NCI-H1436 treated with DMSO at 0.1 percent for 48 hours (cell line): ENCODE measurements around the gene NME4.
"Not testable (repeated sequence)": the region's sequence is repeated elsewhere in the genome, so short reads cannot be mapped to it uniquely, and the experiment has no call there.

ENCODE experiments used
- DNase-seq: peaks from one replicate; lab custom pipeline; 2025; lab: John Stamatoyannopoulos, UW

The NME4 gene

DNA sequence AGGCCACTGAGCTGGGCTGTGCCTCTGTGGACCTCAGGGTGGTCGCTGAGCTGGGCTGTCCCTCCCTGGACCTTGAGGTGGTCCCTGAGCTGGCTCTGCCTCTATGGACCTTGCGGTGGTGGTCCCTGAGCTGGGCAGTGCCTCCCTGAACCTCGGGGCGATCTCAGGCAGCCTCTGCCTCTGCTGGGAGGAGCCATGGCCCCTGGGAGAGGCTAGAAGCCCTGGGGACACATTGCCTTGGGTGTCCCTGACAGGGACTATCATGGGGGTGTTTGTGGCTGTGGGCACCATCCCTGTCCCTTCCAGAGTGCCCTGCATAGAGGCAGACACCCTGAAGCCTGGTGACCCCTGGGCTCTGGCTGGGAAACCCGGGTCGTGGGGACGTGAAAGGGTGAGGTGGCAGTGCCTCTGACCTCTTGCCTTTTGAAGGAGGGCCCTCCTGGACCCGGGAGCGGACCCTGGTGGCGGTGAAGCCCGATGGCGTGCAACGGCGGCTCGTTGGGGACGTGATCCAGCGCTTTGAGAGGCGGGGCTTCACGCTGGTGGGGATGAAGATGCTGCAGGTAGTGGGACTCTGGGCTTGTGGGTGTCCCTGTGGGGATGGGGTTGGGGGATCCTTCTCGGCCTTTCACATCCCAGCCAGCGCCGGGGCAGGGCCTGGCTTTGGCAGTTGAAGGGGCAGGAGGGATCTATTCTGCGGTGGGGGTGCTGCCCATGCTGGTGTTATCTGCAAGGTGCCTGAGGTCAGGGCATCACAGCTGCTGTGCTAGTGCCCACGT is 1.8 kb downstream of the NME4 start:
- no peak for DNase-seq

DNA sequence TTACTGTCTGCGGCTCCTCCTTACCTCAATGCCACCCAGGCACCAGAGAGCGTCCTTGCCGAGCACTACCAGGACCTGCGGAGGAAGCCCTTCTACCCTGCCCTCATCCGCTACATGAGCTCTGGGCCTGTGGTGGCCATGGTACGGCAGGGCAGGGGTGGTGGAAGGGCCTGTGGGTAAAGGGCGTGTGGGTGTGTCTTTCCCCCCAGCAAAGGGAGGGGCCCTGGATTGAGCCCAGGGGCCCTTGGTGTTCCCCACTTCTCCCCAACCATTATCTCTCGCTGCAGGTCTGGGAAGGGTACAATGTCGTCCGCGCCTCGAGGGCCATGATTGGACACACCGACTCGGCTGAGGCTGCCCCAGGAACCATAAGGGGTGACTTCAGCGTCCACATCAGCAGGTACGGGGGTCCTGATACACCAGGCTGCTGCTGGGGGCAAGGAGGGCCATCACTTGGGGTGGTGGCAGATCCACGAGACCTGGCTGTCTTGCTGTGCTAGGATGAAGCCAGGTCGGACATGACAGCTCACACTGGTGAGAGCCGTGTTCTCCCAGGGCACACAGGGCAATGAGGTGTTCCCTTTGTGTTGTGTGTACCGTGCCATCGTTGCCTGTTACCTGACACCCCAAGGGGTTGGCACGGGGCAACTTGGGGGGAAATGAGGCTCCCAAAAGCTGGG is 2.5 kb downstream of the NME4 start:
- no peak for DNase-seq

DNA sequence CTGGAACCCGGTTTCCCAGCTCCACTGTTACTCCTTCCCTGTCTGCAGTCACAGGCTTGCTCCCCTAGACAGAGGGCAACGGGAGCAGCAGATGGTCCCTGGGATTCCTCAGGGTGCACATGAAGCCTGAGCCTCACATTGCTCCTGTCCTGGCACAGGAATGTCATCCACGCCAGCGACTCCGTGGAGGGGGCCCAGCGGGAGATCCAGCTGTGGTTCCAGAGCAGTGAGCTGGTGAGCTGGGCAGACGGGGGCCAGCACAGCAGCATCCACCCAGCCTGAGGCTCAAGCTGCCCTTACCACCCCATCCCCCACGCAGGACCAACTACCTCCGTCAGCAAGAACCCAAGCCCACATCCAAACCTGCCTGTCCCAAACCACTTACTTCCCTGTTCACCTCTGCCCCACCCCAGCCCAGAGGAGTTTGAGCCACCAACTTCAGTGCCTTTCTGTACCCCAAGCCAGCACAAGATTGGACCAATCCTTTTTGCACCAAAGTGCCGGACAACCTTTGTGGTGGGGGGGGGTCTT is 3.1 kb downstream of the NME4 start:
- no peak for DNase-seq

DNA sequence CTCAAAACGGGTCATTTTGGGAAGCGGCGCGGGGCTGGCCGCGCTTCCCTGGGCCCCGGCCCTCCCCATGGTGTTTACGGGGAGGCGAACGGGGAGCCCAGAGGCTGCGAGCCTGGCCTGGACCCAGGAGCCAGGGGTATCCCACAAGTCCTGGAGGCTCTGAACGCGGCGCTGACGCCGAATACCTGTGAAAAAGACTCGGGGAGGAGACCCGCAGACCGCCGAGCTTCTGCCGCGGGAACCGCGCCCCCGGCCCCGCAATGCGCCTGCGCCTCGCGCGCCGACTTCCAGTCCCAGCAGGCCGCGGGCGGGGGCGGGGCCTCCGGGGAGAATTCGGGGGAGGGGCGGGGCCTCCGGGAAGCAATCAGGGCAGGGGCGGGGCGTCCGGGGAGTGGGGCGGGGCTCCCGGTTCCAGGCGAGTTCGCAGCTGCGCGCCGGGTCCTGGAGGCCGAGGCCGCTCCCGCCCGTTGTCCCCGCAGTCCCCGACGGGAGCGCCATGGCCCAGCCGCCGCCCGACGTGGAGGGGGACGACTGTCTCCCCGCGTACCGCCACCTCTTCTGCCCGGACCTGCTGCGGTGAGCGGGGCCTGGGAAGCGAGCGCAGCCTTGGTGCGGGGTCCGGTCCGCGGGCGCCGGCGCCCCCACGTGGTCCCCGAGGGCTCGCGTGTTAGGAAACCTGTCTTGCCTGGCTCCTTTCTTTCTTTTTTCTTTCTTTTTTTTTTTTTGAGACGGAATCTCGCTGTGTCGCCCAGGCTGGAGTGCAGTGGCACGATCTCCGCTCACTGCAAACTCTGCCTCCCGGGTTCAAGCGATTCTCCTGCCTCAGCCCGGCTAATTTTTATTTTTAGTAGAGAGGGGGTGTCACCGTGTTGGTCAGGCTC is 4.7 kb downstream of the NME4 start, which contains the start of gene DECR2:
Gene DECR2, plus strand, starts transcription at position 418 of the 881 bp plus-strand sequence. Its CDS starts 79 bp downstream, at position 497.
- DNase-seq = no peak

DNA sequence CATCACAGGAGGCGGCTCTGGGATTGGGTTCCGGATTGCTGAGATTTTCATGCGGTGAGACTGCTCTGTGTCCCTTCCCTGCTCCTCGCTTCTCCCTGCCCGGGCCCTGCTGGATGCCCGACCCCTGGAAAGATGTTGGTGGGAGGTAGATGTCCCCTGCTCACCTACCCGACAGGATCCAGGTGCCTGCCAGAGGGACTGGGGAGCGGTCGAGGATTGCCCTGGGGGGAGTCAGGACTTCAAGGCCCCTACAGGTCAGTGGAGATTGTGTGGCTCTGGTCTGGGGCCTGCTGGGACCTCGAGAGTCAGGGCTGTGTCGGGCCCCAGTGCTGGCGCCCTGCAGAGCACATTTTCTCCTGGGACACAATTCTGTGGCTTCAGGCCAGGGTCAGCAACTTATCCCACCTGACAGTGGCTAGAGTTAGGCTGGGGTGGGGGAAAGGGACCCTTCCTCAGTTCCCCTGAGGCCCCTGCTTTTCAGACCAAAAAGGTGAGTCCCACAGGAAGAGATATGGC is 8.0 kb downstream of the NME4 start:
- no peak for DNase-seq

DNA sequence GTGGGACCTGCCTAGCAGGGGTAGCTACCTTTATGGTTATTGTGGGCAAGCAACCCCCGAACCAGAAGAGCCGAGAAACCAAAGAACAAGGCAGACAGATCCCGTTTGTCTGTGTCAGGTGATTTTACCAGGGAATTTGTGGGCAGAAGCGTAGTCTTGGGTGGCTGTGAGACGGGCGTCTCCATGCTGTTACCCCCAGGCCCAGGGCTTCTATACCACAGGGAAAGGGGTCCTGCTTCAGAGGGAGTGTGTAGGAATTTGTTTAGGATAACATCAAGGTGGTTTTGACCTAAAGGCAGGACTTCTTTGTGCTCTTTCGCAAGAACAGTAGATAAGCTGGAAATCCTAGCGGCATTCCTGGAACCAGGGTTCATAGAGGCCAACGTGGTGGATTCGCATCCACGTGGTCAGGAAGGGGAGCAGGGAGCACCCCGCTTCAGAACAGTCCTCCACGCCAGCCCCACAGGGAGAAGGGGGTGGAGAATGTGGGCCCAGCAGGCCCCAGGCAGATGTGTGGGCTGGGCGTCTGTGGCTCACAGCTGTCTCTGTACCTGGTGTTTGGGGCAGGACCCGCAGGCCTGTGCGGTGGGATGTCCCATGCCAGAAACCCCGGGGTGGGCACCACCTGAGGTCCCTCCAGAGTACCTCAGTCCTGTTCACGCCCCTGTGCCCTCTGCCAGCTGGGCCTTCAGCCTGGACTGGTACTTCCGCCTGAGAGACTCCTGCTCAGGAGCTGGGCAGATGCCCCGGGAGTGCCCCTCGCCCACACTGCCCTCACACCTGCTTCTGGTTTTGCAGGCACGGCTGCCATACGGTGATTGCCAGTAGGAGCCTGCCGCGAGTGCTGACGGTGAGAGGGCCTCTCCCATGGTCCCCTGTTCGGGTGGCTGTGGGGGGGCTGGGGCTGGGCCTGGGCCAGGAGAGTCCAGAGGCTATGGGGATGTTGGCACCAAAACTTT is 8.8 kb downstream of the NME4 start:
- DNase-seq = no peak

DNA sequence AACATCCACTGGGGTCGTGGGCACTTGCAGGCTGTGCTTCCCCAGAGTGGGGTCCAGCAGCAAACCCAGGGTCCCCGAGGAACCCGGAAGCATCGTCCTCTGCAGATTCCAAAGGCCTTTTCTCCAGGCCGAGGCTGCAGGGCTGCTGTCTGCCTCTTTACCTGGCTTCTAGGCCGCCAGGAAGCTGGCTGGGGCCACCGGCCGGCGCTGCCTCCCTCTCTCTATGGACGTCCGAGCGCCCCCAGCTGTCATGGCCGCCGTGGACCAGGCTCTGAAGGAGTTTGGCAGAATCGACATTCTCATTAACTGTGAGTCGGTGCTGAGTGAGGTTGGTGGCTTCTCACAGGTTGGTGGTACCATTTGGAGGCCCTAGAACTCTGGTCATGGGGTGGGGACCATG is 10.3 kb downstream of the NME4 start:
- no peak for DNase-seq

DNA sequence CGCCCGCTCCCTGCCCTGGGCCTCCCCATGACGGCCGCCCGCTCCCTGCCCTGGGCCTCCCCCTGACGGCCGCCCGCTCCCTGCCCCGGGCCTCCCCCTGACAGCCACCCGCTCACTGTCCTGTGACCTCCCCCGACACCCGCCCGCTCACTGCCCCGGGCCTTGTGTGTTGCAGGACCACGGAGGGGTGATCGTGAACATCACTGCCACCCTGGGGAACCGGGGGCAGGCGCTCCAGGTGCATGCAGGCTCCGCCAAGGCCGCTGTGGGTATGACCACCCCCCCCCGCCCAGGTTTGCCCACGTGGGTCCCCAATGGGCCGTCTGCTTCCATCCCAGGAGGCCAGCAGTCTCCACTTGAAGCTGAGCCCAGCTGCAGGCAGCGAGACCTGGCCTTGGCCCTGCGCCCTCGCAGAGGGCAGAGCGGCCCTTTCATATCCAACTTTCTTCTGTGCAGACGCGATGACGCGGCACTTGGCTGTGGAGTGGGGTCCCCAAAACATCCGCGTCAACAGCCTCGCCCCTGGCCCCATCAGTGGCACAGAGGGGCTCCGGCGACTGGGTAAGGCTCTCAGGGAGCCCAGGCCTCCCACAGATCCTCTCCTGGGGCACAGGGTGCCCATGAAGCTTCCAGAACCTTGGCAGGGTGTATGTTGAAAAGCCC is 13.6 kb downstream of the NME4 start:
- DNase-seq = no peak

DNA sequence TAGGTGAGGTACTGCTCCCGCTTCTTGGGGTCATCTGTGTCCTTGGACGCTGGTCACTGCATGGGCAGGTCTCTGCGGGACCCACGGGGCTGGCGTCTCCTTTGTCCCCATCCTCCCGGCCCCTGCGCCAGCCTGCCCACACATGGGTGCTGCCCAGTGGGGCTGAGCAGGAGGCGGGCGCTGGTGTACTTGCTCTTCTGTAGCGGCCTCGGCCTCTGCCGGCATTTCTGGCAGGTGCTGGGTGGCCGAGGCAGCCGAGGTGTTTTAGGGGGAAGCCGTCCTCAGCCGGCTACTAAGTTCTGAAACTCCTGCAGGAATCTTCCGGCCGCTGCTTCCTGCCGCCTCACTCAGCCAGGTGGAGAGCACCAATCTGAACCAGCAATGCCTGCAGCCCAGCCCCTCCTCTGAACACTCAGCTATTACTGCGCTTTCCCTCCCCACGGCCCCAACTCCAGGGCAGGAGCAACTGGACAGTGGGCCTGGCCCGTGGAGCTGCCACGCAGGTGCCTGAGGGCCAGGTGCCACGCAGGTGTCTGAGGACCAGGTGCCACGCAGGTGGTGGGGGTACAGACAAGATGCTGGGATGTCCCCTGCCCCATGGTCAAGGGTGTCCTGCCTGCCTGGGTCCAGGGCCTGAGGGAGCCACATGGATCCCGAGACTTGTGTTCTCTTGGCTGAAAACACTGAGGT is 14.7 kb downstream of the NME4 start:
- no peak for DNase-seq

DNA sequence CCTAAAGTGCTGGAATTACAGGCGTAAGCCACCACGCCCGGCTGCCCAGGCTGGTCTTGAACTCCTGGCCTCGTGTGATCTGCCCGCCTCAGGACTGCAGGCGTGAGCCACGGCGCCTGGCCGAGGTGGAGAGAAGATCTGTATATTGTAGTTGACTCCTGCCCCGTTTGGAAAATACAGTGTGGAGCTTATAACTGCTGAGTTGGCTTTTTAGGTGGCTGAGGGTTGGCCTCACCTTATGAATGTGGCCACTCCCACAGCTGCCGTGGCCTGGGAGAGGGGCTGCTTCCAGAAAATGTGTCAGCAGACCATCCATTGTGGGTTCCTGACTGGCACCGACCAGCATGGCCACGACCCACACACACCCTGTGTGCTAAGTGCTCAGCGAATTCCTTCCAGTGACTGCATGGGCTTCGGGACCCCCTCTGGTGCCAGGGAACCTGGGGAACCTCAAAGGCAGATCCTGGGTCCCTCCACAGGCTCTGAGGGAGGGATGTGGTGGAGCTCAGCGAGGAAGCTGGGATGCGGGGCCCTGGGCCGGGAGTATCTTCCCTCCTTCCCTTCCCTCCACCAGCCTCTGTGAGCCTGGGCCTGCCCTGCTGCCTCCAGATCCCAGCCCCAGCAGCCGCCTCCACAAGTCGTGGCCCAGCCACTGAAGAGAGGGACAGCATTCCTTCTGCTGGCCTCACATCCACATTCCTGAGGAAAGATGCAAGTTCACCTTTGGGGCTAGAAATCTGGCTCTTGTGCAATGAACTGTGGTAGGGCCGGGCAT is 17.6 kb downstream of the NME4 start:
- DNase-seq = no peak

DNA sequence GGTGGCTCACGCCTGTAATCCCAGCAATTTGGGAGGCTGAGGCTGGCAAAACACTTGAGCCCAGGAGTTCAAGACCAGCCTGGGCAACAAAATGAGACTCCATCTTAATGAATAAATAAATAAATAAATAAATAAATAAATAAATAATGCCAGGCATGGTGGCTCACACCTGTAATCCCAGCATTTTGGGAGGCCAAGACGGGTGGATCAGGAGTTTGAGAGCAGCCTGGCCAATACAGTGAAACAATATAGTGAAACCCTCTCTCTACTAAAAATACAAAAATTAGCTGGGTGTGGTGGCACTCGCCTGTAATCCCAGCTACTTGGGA is 18.1 kb downstream of the NME4 start:
- not testable (repeated sequence) for DNase-seq

DNA sequence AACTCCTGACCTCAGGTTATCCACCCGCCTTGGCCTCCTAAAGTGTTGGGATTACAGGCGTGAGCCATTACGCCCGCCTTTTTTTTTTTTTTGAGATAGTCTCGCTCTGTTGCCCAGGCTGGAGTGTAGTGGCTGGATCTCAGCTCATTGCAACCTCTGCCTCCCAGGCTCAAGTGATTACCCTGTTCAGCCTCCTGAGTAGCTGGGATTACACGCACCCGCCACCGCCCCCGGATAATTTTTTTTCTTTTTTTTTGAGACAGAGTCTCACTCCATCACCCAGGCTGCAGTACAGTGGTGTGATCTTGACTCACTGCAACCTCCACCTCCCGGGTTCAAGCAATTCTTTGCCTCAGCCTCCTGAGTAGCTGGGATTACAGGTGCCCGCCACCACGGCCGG is 25.2 kb downstream of the NME4 start:
- DNase-seq = not testable (repeated sequence)

DNA sequence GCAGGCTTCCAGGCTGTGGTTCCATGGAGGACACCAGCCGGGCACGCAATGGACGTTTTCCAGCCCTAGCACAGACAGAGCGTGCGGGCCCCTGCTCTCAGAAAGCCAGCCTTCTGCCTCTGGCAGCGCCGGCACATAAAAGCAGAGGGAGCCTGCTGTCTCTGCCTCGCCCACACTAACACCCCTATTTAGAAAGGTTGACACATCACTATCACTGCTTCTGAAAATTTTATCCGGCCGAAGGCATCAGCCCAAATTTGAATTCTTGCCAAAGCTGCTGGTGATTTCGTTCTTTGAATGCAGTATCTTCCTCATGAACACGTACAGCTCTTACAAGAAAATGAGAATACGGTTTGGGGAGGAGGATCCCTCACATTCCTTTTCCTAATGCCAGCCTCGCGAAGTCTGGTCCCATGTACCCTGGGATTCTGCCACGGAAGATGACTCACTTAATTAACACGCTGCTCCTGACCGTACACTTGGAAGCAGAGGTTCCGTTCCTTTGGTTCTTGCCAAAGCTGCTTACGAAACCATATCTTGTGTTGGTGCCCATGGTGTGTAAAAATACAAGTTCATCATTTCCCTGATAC is 27.1 kb downstream of the NME4 start:
- DNase-seq = no peak

DNA sequence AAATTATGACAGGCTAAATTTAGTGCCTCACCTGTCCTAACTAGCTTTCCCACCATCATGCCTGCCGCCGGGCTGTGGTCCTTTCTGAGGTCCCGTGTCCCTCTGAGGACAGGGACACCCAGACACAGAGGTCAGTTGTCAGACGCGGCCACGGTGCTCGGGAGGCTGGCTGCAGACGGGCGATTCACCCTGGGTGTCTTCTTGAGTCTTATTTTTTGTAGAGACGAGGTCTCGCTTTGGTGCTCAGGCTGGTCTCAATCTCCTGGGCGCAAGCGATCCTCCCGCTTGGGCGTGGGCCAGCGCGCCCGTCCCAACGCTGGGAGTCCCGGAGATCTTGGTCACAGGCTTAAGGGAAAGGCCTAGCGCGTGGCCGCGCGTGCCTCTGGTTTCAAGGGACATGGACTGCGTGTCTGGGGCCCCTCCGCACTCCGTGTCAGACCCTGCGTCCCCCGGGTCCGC is 27.7 kb downstream of the NME4 start:
- DNase-seq = no peak

DNA sequence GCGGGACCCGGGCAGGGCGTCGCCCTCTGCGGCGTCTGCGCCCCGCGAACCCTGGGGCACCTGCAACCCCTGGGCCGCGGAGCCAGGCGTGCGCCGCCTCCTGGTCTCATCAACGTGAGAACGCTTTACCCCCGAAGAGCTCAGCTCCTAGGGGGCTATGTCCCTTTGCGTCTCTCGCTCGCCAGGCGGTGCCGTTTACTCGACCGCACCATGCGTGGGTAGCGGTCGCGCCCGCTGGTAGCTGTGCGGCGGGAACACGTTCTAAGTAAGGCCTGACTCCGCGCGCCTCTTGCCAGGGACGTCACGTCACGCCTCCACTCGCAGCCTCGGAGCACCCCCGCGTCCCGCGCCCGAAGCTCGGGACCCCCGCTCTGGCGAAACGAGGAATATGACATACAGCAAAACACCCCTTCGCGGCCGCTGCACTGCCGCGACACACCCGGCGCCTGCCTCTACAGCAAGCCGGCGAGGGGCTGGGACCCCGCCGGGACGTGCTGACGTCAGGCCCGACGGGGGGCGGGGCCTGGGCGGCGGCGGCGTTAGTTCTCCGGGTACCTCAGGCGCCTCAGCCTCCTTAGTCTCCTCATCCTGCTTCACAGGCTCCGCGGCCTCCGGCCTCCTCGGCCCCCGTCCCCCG is 28.2 kb downstream of the NME4 start, which contains the start of gene RAB11FIP3:
Gene RAB11FIP3, plus strand, starts transcription at position 568 of the 637 bp plus-strand sequence. CDS start 358 bp downstream, outside the sequence.
- peak; percentile 20 for DNase-seq

DNA sequence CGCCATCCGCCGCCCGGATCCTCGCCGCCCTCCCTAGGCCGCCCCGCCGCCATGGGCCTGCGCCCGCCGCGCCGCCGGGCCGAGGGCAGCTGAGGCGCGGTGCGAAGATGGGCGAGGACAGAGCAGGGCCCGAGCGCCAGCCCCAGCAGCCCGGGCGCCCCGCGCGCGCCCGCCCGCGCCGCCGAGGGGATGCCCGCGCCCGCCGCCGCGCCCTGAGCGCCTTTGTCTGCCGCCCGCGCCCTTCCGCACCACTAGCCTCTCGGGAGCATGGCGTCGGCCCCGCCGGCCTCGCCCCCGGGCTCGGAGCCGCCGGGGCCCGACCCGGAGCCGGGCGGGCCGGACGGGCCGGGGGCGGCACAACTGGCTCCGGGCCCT is 28.7 kb downstream of the NME4 start:
- DNase-seq = no peak

DNA sequence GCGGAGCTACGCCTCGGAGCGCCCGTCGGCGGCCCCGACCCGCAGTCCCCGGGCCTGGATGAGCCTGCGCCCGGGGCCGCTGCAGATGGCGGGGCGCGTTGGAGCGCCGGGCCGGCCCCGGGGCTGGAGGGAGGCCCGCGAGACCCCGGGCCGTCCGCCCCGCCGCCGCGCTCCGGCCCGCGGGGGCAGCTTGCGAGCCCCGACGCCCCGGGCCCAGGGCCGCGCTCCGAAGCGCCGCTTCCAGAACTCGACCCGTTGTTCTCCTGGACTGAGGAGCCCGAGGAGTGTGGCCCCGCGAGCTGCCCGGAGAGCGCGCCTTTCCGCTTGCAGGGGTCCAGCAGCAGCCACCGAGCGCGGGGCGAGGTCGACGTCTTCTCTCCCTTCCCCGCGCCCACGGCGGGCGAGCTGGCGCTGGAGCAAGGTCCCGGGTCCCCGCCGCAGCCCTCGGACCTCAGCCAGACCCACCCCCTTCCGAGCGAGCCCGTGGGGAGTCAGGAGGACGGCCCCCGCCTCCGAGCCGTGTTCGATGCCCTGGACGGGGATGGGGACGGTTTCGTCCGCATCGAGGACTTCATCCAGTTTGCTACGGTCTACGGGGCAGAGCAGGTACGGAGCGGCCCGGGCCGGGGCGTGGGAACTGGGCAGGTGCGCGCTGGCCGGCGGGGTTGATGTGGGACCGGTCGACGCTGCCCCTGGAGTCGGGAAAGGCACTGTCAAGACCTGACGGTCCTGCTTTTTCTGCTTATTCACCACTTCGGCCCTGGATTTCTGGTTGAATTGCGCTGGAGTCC is 29.3 kb downstream of the NME4 start:
- DNase-seq = no peak
